Activated naive CD4-positive, alpha-beta T cell treated with anti-CD3 and anti-CD28 coated beads, Interleukin-2, amount 50 U/mL, for 24 hours (primary cell): ENCODE results near the gene HMGCS2.
A peak's percentile ranks its signal among the peaks of the same experiment; 100 is the strongest.

Experiments used
- H3K27ac Mint-ChIP-seq: one replicate; pipeline ENCODE4 v1.8.0; 2021; ENCODE audit warnings: mild to moderate bottlenecking, mixed read lengths
- H3K27me3 Mint-ChIP-seq: one replicate; pipeline ENCODE4 v1.8.0; 2021; ENCODE audit warnings: mixed read lengths
- H3K36me3 Mint-ChIP-seq: one replicate; pipeline ENCODE4 v1.8.0; 2021; ENCODE audit warnings: mixed read lengths
- H3K4me1 Mint-ChIP-seq: one replicate; pipeline ENCODE4 v1.8.0; 2021; ENCODE audit warnings: mixed read lengths
- H3K4me3 Mint-ChIP-seq: one replicate; pipeline ENCODE4 v1.8.0; 2021; ENCODE audit warnings: mild to moderate bottlenecking, mixed read lengths
- H3K9me3 Mint-ChIP-seq: one replicate; pipeline ENCODE4 v1.8.0; 2021; ENCODE audit warnings: mixed read lengths

Gene HMGCS2

GRCh38 chr1:119747451-119747850 is 21.3 kb downstream of the HMGCS2 start:
- H3K27me3 Mint-ChIP-seq: no peaks in the 10 kb centered on the region
- no peak overlapping the region for H3K27ac Mint-ChIP-seq
- no peak overlapping the region for H3K4me3 Mint-ChIP-seq
- peaks cover 6% of the 10 kb centered on the region for H3K4me1 Mint-ChIP-seq
- no peaks in the 10 kb centered on the region for H3K36me3 Mint-ChIP-seq
- H3K9me3 Mint-ChIP-seq: no peaks in the 10 kb centered on the region

DNA sequence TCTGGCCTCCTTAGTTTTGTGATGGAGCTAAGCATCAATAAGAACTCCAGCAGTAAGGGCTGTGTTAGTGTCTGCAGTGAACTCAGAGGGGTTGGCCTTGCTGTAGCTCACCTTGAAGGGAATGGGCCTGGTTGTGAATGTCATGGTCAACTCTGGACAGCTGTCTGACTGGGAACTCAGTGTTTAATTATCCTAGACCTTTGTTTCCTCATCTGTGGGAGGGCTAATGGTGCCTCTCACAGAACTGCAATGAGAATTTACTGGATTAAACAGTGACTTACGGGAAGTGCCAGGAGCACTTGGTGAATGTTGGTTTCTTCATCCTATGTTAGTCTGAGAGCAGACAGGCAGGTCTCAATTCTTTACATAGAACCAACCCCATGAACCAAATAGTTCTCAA is 23.7 kb downstream of the HMGCS2 start:
- no peaks in the 10 kb centered on the region for H3K27me3 Mint-ChIP-seq
- no peaks in the 10 kb centered on the region for H3K36me3 Mint-ChIP-seq
- no peak overlapping the region for H3K27ac Mint-ChIP-seq
- peaks cover 6% of the 10 kb centered on the region for H3K4me1 Mint-ChIP-seq
- H3K9me3 Mint-ChIP-seq: no peaks in the 10 kb centered on the region
- no peak overlapping the region for H3K4me3 Mint-ChIP-seq

- H3K9me3 Mint-ChIP-seq: no peaks in the 10 kb centered on the region
- no peaks in the 10 kb centered on the region for H3K27me3 Mint-ChIP-seq
- H3K27ac Mint-ChIP-seq: no peak overlapping the region
- H3K4me1 Mint-ChIP-seq: peaks cover 6% of the 10 kb centered on the region
- H3K4me3 Mint-ChIP-seq: no peak overlapping the region
- no peaks in the 10 kb centered on the region for H3K36me3 Mint-ChIP-seq
These were observed 24.1 kb downstream of the HMGCS2 start for GRCh38 chr1:119744598-119744942.

GRCh38 chr1:119743776-119744597 is 24.7 kb downstream of the HMGCS2 start:
- Mint-ChIP-seq H3K9me3 (no peaks in the 10 kb centered on the region), H3K4me3 (no peak overlapping the region), H3K4me1 (peaks cover 6% of the 10 kb centered on the region), H3K36me3 (no peaks in the 10 kb centered on the region), H3K27ac (no peak overlapping the region), H3K27me3 (no peaks in the 10 kb centered on the region)

DNA sequence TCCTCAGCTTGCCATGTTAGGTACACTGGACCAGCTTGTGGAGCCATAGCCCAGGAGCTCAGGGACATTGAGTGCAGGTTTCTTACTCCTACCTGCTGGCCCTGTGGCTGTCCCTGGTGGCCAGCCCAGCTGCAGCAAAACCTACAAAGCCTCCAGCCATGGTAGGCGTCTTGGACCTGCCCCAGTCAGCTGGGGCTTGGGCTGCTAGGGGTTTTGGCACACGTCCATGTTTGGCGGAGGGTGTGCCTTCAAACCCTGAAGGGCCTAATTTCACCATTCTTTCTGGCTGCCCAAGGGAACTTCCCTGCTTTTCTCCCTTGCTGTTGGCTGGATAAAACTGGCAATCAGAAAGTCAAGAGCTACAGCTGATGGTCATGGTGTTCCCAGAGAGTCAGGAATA is 25.4 kb downstream of the HMGCS2 start:
- no peak overlapping the region for H3K4me3 Mint-ChIP-seq
- no peak overlapping the region for H3K27ac Mint-ChIP-seq
- H3K9me3 Mint-ChIP-seq: no peaks in the 10 kb centered on the region
- no peaks in the 10 kb centered on the region for H3K36me3 Mint-ChIP-seq
- no peaks in the 10 kb centered on the region for H3K27me3 Mint-ChIP-seq
- peaks cover 6% of the 10 kb centered on the region for H3K4me1 Mint-ChIP-seq

- Mint-ChIP-seq H3K9me3 (no peaks in the 10 kb centered on the region), H3K27me3 (no peaks in the 10 kb centered on the region), H3K27ac (no peak overlapping the region), H3K4me1 (peaks cover 6% of the 10 kb centered on the region), H3K36me3 (no peaks in the 10 kb centered on the region), H3K4me3 (no peak overlapping the region)
These were observed 26.0 kb downstream of the HMGCS2 start for GRCh38 chr1:119742677-119743076.

DNA sequence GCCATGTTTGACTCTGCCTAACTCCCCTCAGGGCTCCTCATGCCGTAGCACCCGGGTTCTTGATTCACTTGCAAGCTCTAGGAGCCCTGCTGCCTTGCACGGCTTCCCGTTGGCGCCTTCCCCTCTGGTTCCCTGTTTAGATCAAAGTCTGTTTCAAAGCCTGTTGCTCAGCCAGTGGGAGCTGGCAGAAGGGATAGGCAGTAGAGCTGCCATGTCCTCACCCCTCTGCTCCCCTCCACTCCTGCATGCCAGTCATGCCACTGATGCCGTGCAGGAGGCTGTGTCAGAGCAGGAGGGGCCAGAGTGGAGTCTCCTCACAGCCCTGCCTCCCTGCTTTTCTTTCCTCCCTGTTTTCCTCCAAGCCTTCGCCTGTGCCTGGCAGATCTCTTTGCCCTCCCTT is 26.5 kb downstream of the HMGCS2 start:
- no peak overlapping the region for H3K4me3 Mint-ChIP-seq
- H3K36me3 Mint-ChIP-seq: no peaks in the 10 kb centered on the region
- no peaks in the 10 kb centered on the region for H3K27me3 Mint-ChIP-seq
- no peaks in the 10 kb centered on the region for H3K9me3 Mint-ChIP-seq
- peaks cover 6% of the 10 kb centered on the region for H3K4me1 Mint-ChIP-seq
- H3K27ac Mint-ChIP-seq: no peak overlapping the region

DNA sequence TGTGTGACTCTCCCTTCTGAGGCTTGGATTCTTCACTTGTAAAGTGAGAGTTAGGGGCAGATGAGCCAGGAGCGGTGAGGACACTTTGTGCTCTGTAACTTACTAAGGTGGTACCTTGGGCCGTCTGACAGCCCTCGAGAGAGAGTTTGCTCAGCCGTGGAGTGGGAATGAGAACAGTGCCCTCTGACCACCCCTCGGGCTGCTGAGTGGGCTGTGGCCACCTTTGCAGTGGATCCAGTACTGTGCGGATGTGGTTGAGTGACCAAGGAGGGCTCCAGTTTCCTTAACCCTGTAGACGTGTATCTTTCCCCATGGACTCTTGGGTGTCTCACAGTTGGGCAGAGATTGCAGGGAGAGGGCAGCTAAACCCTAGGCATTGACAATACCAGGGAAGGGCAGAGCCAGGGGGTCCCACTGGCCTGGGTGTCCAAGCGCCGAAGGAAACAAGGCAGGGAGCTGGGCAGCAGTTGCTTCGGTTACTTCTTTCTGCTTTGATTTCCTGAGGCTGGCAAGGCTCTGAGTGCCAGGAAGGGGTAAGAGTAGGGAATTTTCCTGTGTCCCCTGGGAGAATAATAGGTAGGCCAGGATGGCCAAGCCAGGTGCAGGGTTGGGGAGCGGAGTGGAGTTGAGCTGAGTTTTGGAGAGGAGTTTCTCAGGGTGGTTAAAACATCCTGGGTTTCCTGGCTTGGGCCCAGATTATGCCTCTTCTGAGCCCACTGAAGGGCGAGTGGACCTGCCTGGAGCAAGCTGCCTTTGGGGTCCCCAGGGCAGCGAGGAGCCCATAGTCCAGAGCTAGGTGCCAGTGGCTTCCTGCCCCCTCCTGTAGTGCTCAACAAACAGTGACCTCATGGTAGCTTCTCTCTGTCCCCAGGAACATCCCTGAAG is 27.6 kb downstream of the HMGCS2 start:
- H3K9me3 Mint-ChIP-seq: no peaks in the 10 kb centered on the region
- peaks cover 6% of the 10 kb centered on the region for H3K4me1 Mint-ChIP-seq
- H3K36me3 Mint-ChIP-seq: peaks cover 1% of the 10 kb centered on the region
- H3K27ac Mint-ChIP-seq: no peak overlapping the region
- H3K27me3 Mint-ChIP-seq: no peaks in the 10 kb centered on the region
- H3K4me3 Mint-ChIP-seq: no peak overlapping the region

GRCh38 chr1:119740261-119740660 is 28.4 kb downstream of the HMGCS2 start:
- H3K27ac Mint-ChIP-seq: no peak overlapping the region
- no peaks in the 10 kb centered on the region for H3K4me1 Mint-ChIP-seq
- H3K36me3 Mint-ChIP-seq: peaks cover 3% of the 10 kb centered on the region
- no peaks in the 10 kb centered on the region for H3K9me3 Mint-ChIP-seq
- H3K4me3 Mint-ChIP-seq: no peak overlapping the region
- no peaks in the 10 kb centered on the region for H3K27me3 Mint-ChIP-seq

- Mint-ChIP-seq H3K4me1 (no peaks in the 10 kb centered on the region), H3K27me3 (no peaks in the 10 kb centered on the region), H3K9me3 (no peaks in the 10 kb centered on the region), H3K4me3 (no peak overlapping the region), H3K36me3 (peaks cover 7% of the 10 kb centered on the region), H3K27ac (no peak overlapping the region)
These were observed 29.6 kb downstream of the HMGCS2 start for GRCh38 chr1:119739150-119739549.

DNA sequence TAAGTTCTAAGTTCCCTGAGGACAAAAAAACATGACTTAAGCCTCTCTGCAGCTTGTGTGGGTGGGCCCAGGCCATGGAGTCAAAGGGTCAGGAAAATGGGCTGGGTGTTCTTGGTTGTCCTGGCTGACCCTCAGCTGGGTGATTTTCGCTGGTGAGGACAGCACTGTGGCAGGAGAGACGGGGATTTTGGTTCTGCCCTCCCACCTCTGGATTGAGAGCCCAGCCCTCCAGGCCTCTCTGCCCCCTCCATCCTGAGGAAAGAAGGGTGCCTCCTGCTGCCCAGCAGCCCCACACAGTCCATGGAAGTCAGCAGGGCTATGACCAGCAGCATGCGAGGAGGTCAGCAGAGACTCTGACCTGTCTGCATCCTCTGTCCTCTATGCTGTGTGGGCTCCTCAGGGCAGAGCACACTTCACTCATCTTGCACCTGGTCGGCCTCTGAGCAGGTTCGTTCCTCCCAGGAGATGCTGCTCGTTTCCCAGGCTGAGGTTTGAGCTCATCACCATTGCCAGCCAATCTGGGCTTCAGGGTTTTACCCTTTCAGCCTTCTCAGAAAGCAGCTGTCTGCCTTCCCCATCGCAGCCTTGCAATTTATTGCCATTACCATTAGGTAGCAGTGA is 30.5 kb downstream of the HMGCS2 start:
- no peak overlapping the region for H3K4me3 Mint-ChIP-seq
- H3K36me3 Mint-ChIP-seq: peaks cover 7% of the 10 kb centered on the region
- no peak overlapping the region for H3K27ac Mint-ChIP-seq
- no peaks in the 10 kb centered on the region for H3K4me1 Mint-ChIP-seq
- no peaks in the 10 kb centered on the region for H3K27me3 Mint-ChIP-seq
- H3K9me3 Mint-ChIP-seq: no peaks in the 10 kb centered on the region

DNA sequence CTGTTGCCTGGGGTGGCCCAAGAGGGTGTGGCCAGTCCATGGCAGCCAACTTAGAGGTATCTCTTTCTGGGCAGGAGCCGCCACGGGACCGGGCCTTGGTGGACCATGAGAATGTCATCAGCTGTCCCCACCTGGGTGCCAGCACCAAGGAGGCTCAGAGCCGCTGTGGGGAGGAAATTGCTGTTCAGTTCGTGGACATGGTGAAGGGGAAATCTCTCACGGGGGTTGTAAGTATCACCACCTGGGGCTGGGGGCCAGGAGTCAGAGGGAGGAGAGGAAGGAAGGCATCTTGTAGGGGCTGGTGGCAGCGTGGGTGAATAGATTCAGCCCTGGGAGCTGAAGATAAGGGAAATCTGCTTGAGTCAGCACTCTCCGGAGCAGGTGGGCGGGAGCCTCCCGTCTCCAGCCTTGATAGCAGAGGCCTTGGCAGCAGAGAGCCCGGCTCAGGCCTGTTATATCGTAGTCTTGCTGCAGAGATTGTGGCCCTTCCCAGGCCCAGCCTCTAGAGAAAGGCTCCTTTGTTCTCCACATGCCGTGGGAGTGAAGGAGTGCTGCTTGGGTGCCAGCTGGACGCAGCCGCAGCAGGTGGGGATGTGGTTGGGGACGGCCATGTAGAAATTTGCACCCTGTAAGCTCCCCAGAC is 31.5 kb downstream of the HMGCS2 start:
- Mint-ChIP-seq H3K9me3 (no peaks in the 10 kb centered on the region), H3K27me3 (no peaks in the 10 kb centered on the region), H3K27ac (peak overlapping the region; percentile 53), H3K4me1 (no peaks in the 10 kb centered on the region), H3K36me3 (peaks cover 7% of the 10 kb centered on the region), H3K4me3 (no peak overlapping the region)

GRCh38 chr1:119736649-119737039 is 32.1 kb downstream of the HMGCS2 start:
- H3K9me3 Mint-ChIP-seq: no peaks in the 10 kb centered on the region
- no peaks in the 10 kb centered on the region for H3K4me1 Mint-ChIP-seq
- H3K4me3 Mint-ChIP-seq: no peak overlapping the region
- no peaks in the 10 kb centered on the region for H3K27me3 Mint-ChIP-seq
- H3K27ac Mint-ChIP-seq: no peak overlapping the region
- peaks cover 7% of the 10 kb centered on the region for H3K36me3 Mint-ChIP-seq

DNA sequence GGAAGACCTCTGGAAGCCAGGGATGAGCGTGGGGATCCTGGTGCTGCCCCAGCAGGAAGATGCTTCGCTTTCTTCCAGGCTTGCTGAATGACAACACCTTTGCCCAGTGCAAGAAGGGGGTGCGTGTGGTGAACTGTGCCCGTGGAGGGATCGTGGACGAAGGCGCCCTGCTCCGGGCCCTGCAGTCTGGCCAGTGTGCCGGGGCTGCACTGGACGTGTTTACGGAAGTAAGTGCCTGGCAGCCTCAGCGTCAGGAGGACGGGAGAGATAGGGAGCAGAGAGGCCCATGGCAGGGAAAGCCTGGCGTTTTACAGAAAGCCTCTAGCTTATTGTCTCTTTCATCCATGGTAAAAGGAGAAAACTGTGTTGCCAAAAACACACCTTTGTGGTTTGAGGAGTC is 33.5 kb downstream of the HMGCS2 start:
- H3K27me3 Mint-ChIP-seq: no peaks in the 10 kb centered on the region
- no peaks in the 10 kb centered on the region for H3K9me3 Mint-ChIP-seq
- peaks cover 7% of the 10 kb centered on the region for H3K36me3 Mint-ChIP-seq
- H3K27ac Mint-ChIP-seq: no peak overlapping the region
- no peaks in the 10 kb centered on the region for H3K4me1 Mint-ChIP-seq
- H3K4me3 Mint-ChIP-seq: no peak overlapping the region

DNA sequence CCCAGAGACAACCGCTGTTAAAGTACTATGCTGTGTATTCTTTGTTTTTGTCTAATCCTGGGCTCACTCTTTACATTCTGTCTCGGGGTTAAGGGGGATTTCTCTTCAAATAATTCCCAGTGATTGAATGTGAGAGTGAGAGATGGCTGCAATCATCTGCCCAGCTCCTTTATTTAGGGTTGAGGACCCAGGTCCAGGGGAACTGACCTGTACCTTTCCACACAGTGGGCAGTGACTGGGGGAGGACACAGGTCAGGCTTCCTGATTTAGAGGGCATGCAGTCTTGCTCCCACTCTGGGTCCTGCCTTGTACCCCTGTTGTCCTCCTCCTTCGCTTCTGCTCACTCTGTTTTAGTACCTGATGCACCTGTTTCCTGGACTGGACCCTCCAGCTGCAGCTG is 35.0 kb downstream of the HMGCS2 start:
- peaks cover 9% of the 10 kb centered on the region for H3K36me3 Mint-ChIP-seq
- no peaks in the 10 kb centered on the region for H3K9me3 Mint-ChIP-seq
- no peaks in the 10 kb centered on the region for H3K27me3 Mint-ChIP-seq
- H3K27ac Mint-ChIP-seq: no peak overlapping the region
- H3K4me1 Mint-ChIP-seq: no peaks in the 10 kb centered on the region
- no peak overlapping the region for H3K4me3 Mint-ChIP-seq
